Mucosa of rectum (tissue), 2 donors: ENCODE measurements around the gene DAND5.

Source experiments
- H3K27ac ChIP-seq, 2 donors: one replicate each; pipeline ENCODE4 v1.7.0; 2013; ENCODE audit warnings: inconsistent platforms in 2 of 2, low read depth in 2 of 2, low read length in 2 of 2
- H3K27me3 ChIP-seq, 2 donors: one replicate each; pipeline ENCODE4 v1.7.0; 2013; ENCODE audit warnings: low read length in 2 of 2; ENCODE audit not compliant: control insufficient read depth in 2 of 2, insufficient read depth in 2 of 2
- H3K36me3 ChIP-seq, 2 donors: one replicate each; pipeline ENCODE4 v1.7.0; 2013; ENCODE audit warnings: low read length in 2 of 2; ENCODE audit not compliant: control insufficient read depth in 2 of 2, insufficient read depth in 2 of 2
- H3K4me1 ChIP-seq, 2 donors: one replicate each; pipeline ENCODE4 v1.7.0; 2013; ENCODE audit warnings: low read length in 2 of 2, mild to moderate bottlenecking in 1 of 2; ENCODE audit not compliant: control insufficient read depth in 2 of 2, insufficient read depth in 2 of 2
- H3K4me3 ChIP-seq, 2 donors: one replicate each; pipeline ENCODE4 v1.7.0; 2013; ENCODE audit warnings: low read length in 2 of 2
- H3K9ac ChIP-seq, 2 donors: one replicate each; pipeline ENCODE4 v1.7.0; 2013; ENCODE audit warnings: low read length in 2 of 2, low read depth in 1 of 2, mild to moderate bottlenecking in 1 of 2
- H3K9me3 ChIP-seq, 2 donors: one replicate each; pipeline ENCODE4 v1.7.0; 2013; ENCODE audit warnings: low read length in 2 of 2; ENCODE audit not compliant: control insufficient read depth in 2 of 2
- donor health status: healthy.
- donor health status: Normal muscosa, but diverticular disease.

The DAND5 gene

GRCh38 chr19:13001502-13002165, 32.3 kb downstream of the DAND5 start:
- Histone ChIP-seq H3K4me1 (peaks cover 27 to 28% of the 10 kb centered on the region in 2 donors), H3K27ac (peak overlapping the region; percentile 60 to 77), H3K36me3 (peaks cover 4 to 5% of the 10 kb centered on the region in 2 donors), H3K9ac (no peak overlapping the region), H3K4me3 (peak overlapping the region in 1 of 2 donors; percentile 26), H3K9me3 (no peaks in the 10 kb centered on the region), H3K27me3 (no peaks in the 10 kb centered on the region)

GRCh38 chr19:13002166-13002898, 33.0 kb downstream of the DAND5 start:
- no peaks in the 10 kb centered on the region for H3K9me3 ChIP-seq
- peaks cover 4 to 5% of the 10 kb centered on the region in 2 donors for H3K36me3 ChIP-seq
- peaks cover 22 to 24% of the 10 kb centered on the region in 2 donors for H3K4me1 ChIP-seq
- H3K27ac ChIP-seq, result peak overlapping the region; percentile 60 to 77
- no peaks in the 10 kb centered on the region for H3K27me3 ChIP-seq
- no peak overlapping the region for H3K9ac ChIP-seq
- no peak overlapping the region for H3K4me3 ChIP-seq

- Histone ChIP-seq H3K27me3 (no peaks in the 10 kb centered on the region), H3K9ac (no peak overlapping the region), H3K36me3 (peaks cover 4 to 5% of the 10 kb centered on the region in 2 donors), H3K4me1 (peaks cover 25 to 26% of the 10 kb centered on the region in 2 donors), H3K9me3 (no peaks in the 10 kb centered on the region), H3K27ac (peak overlapping the region in 1 of 2 donors; percentile 77), H3K4me3 (no peak overlapping the region)
Measured at GRCh38 chr19:13003081-13003480, 33.7 kb downstream of the DAND5 start.

- Histone ChIP-seq H3K9ac (peak overlapping the region in 1 of 2 donors; percentile 24), H3K9me3 (no peaks in the 10 kb centered on the region), H3K36me3 (no peaks in the 10 kb centered on the region), H3K4me1 (peaks cover 27 to 28% of the 10 kb centered on the region in 2 donors), H3K27ac (peak overlapping the region in 1 of 2 donors; percentile 5), H3K27me3 (no peaks in the 10 kb centered on the region), H3K4me3 (peak overlapping the region in 1 of 2 donors; percentile 45)
Measured at GRCh38 chr19:13004273-13004672, 34.9 kb downstream of the DAND5 start.

- peaks cover 28 to 31% of the 10 kb centered on the region in 2 donors for H3K4me1 ChIP-seq
Measured at GRCh38 chr19:13005253-13005652, 35.9 kb downstream of the DAND5 start.

GRCh38 chr19:13005861-13006370, 36.5 kb downstream of the DAND5 start:
- Histone ChIP-seq H3K36me3 (no peaks in the 10 kb centered on the region), H3K4me1 (peaks cover 28 to 31% of the 10 kb centered on the region in 2 donors), H3K9ac (peak overlapping the region in 1 of 2 donors; percentile 21), H3K27ac (no peak overlapping the region), H3K4me3 (no peak overlapping the region), H3K9me3 (no peaks in the 10 kb centered on the region), H3K27me3 (no peaks in the 10 kb centered on the region)

More at GRCh38 chr19:13005253-13005652, 35.9 kb downstream of the DAND5 start:
- H3K36me3 ChIP-seq, result no peaks in the 10 kb centered on the region
- no peaks in the 10 kb centered on the region for H3K27me3 ChIP-seq
- H3K9ac ChIP-seq, result no peak overlapping the region
- H3K9me3 ChIP-seq, result no peaks in the 10 kb centered on the region
- no peak overlapping the region for H3K4me3 ChIP-seq
- H3K27ac ChIP-seq, result no peak overlapping the region

GRCh38 chr19:13006431-13007281, 37.3 kb downstream of the DAND5 start:
- Histone ChIP-seq H3K9ac (peak overlapping the region in 1 of 2 donors; percentile 24), H3K27me3 (no peaks in the 10 kb centered on the region), H3K4me1 (peaks cover 28% of the 10 kb centered on the region in 2 donors), H3K36me3 (no peaks in the 10 kb centered on the region), H3K4me3 (no peak overlapping the region), H3K27ac (peak overlapping the region; percentile 46 to 56), H3K9me3 (no peaks in the 10 kb centered on the region)

GRCh38 chr19:13007292-13008045, 38.1 kb downstream of the DAND5 start:
- peak overlapping the region in 1 of 2 donors; percentile 30 for H3K9ac ChIP-seq
- H3K4me1 ChIP-seq, result peaks cover 28 to 29% of the 10 kb centered on the region in 2 donors
- peak overlapping the region; percentile 46 to 56 for H3K27ac ChIP-seq
- H3K9me3 ChIP-seq, result no peaks in the 10 kb centered on the region
- H3K27me3 ChIP-seq, result no peaks in the 10 kb centered on the region
- no peaks in the 10 kb centered on the region for H3K36me3 ChIP-seq
- no peak overlapping the region for H3K4me3 ChIP-seq
